ENCODE results near the gene ARL2BP.

Gene ARL2BP

GRCh38 chr16:57245472-57246113 lies 534 bp downstream of the ARL2BP start:
- TF ChIP-seq REST (IDR thresholded peaks at IDR 0.05; ENCODE audit: insufficient read depth in 1 of 2, low read depth in 2 of 2, low read length in 2 of 2) (no peak), FOXP2 (optimal IDR thresholded peaks at IDR 0.05; ENCODE audit: borderline replicate concordance, extremely low read depth, extremely low read length, insufficient read depth) (no peak), TAF1 (IDR thresholded peaks at IDR 0.05; ENCODE audit: borderline replicate concordance, insufficient read depth, low read length) (no peak), SIN3A (IDR thresholded peaks at IDR 0.05; ENCODE audit: borderline replicate concordance, insufficient read depth, low read length) (no peak), POLR2AphosphoS5 (IDR thresholded peaks at IDR 0.05; ENCODE audit: low read depth, low read length) (no peak)

- TF ChIP-seq SIN3A (IDR thresholded peaks at IDR 0.05; ENCODE audit: borderline replicate concordance, insufficient read depth, low read length) (no peak), POLR2AphosphoS5 (IDR thresholded peaks at IDR 0.05; ENCODE audit: low read depth, low read length) (no peak), FOXP2 (optimal IDR thresholded peaks at IDR 0.05; ENCODE audit: borderline replicate concordance, extremely low read depth, extremely low read length, insufficient read depth) (no peak)
Measured at GRCh38 chr16:57251352-57251751, 6.3 kb downstream of the ARL2BP start.

- TF ChIP-seq REST (IDR thresholded peaks at IDR 0.05; ENCODE audit: insufficient read depth in 1 of 2, low read depth in 2 of 2, low read length in 2 of 2) (no peak), SIN3A (IDR thresholded peaks at IDR 0.05; ENCODE audit: borderline replicate concordance, insufficient read depth, low read length) (no peak), POLR2AphosphoS5 (IDR thresholded peaks at IDR 0.05; ENCODE audit: low read depth, low read length) (no peak), TAF1 (IDR thresholded peaks at IDR 0.05; ENCODE audit: borderline replicate concordance, insufficient read depth, low read length) (no peak), FOXP2 (optimal IDR thresholded peaks at IDR 0.05; ENCODE audit: borderline replicate concordance, extremely low read depth, extremely low read length, insufficient read depth) (no peak)
Measured at GRCh38 chr16:57252148-57252721, 7.2 kb downstream of the ARL2BP start.

- TF ChIP-seq SIN3A (IDR thresholded peaks at IDR 0.05; ENCODE audit: borderline replicate concordance, insufficient read depth, low read length) (no peak), FOXP2 (optimal IDR thresholded peaks at IDR 0.05; ENCODE audit: borderline replicate concordance, extremely low read depth, extremely low read length, insufficient read depth) (no peak), TAF1 (IDR thresholded peaks at IDR 0.05; ENCODE audit: borderline replicate concordance, insufficient read depth, low read length) (no peak), REST (IDR thresholded peaks at IDR 0.05; ENCODE audit: insufficient read depth in 1 of 2, low read depth in 2 of 2, low read length in 2 of 2) (no peak), POLR2AphosphoS5 (IDR thresholded peaks at IDR 0.05; ENCODE audit: low read depth, low read length) (no peak)
Measured at GRCh38 chr16:57253466-57253865, 8.4 kb downstream of the ARL2BP start.

GRCh38 chr16:57255686-57256415 lies 10.8 kb downstream of the ARL2BP start:
- TF ChIP-seq FOXP2 (optimal IDR thresholded peaks at IDR 0.05; ENCODE audit: borderline replicate concordance, extremely low read depth, extremely low read length, insufficient read depth) (no peak), SIN3A (IDR thresholded peaks at IDR 0.05; ENCODE audit: borderline replicate concordance, insufficient read depth, low read length) (no peak), POLR2AphosphoS5 (IDR thresholded peaks at IDR 0.05; ENCODE audit: low read depth, low read length) (no peak), REST (IDR thresholded peaks at IDR 0.05; ENCODE audit: insufficient read depth in 1 of 2, low read depth in 2 of 2, low read length in 2 of 2) (no peak), TAF1 (IDR thresholded peaks at IDR 0.05; ENCODE audit: borderline replicate concordance, insufficient read depth, low read length) (no peak)

All from PFSK-1 (cell line).